ENCODE data around the gene OR6A2. TPM values are rescaled to one million over a fixed set of nuclear protein-coding genes. Genes with fewer than 3 reads are reported as not detected.

Gene OR6A2
- total and polyA plus RNA-seq, 10 of the 15 experiments (the other 5 are each of a cell fraction or from before 2014, with no cell fraction given) = 0.04 to 0.17 TPM; not detected in 8

DNA sequence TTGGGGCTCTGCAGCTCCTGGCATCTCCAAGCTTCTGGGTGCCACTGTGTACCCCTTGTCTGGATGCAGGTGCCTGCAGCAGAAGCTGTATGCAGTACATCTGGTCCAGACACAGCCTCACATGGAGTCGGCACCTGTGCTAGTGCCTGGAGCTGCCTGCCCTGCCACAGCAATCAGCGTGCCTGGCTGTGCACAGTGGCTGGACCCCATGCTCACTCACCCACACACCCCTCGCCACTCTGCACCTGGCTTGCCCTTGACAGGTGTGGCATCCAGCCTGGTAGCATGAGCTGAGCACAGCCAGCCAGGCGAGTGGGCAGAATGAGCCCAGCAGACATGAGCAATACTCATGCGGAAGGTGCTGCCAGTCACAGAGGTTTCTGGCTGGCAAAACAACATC is 19.5 kb upstream of the OR6A2 start:
- ChIA-PET SMC1A (ENCODE audit: uncharacterized antibody, unreplicated experiment) (no interaction called here), RAD21 (ENCODE audit: unreplicated experiment) (no interaction called here), CTCF (interaction anchor here (1.9 kb wide), 1 partner anchor 8 kb away, joined by 14 read pairs; no protein-coding TSS in a partner anchor), POLR2A (no interaction called here)
- Histone ChIP-seq H3K9me3 (replicated peaks; ENCODE audit: control insufficient read depth, insufficient read depth, low read length) (peaks cover 2% of the 10 kb centered on the region; the same call in 1 of the 3 replicates), H3K79me2 (ENCODE audit: control insufficient read depth, insufficient read depth, low read length) (no peaks in the 10 kb centered on the region), H3K27ac (ENCODE audit: control insufficient read depth, insufficient read depth) (no peak overlapping the region), H2AFZ (ENCODE audit: control insufficient read depth, low read depth, low read length) (no peak overlapping the region), H3K4me2 (ENCODE audit: control insufficient read depth, insufficient read depth) (no peak overlapping the region), H3K36me3 (ENCODE audit: control insufficient read depth in 2 of 2, insufficient read depth in 2 of 2, low read length in 1 of 2) (no peaks in the 10 kb centered on the region), H3K4me1 (ENCODE audit: control insufficient read depth, insufficient read depth, low read length) (no peaks in the 10 kb centered on the region), H4K20me1 (ENCODE audit: control insufficient read depth, insufficient read depth) (no peaks in the 10 kb centered on the region), H3K27me3 (replicated peaks in 1 of 2; ENCODE audit: control insufficient read depth in 2 of 2, insufficient read depth in 2 of 2, low read length in 1 of 2) (no peaks in the 10 kb centered on the region), H3K9ac (ENCODE audit: control insufficient read depth, insufficient read depth, low read length) (no peak overlapping the region), H3K4me3 (no peak overlapping the region)
- FAIRE-seq (no peak), DNase-seq (ENCODE audit: low read depth, low spot score) (no peak), ATAC-seq (no peak)
- 56% methylated on average over 5 of the region's 5 CpGs for WGBS (ENCODE audit: insufficient coverage, insufficient replicate concordance, low lambda C conversion rate, missing lambda C conversion rate)
- TF ChIP-seq NBN (IDR thresholded peaks at IDR 0.05) (no peak), RAD21 (IDR thresholded peaks at IDR 0.05; ENCODE audit: insufficient read depth, low read depth, low read length) (no peak), FOXK2 (IDR thresholded peaks at IDR 0.05) (no peak), CBX5 (IDR thresholded peaks at IDR 0.05; ENCODE audit: low read depth) (no peak), BRCA1 (IDR thresholded peaks at IDR 0.05; ENCODE audit: low read depth, low read length) (no peak)
- BruUV-seq (replicated peaks) = no TSS peak
- intact Hi-C loops (cut with micrococcal nuclease; ENCODE audit: unreplicated experiment) = no loop called here
- in situ Hi-C loops (cut with MboI) = loop anchor here (10.0 kb wide), 1 partner anchor 876 kb away; no protein-coding TSS in a partner anchor

- Histone ChIP-seq H4K20me1 (ENCODE audit: control insufficient read depth, insufficient read depth) (no peaks in the 10 kb centered on the region), H2AFZ (ENCODE audit: control insufficient read depth, low read depth, low read length) (no peak overlapping the region), H3K4me3 (no peak overlapping the region), H3K36me3 (ENCODE audit: control insufficient read depth in 2 of 2, insufficient read depth in 2 of 2, low read length in 1 of 2) (no peaks in the 10 kb centered on the region), H3K9ac (ENCODE audit: control insufficient read depth, insufficient read depth, low read length) (no peak overlapping the region), H3K27ac (ENCODE audit: control insufficient read depth, insufficient read depth) (no peak overlapping the region), H3K27me3 (replicated peaks in 1 of 2; ENCODE audit: control insufficient read depth in 2 of 2, insufficient read depth in 2 of 2, low read length in 1 of 2) (no peaks in the 10 kb centered on the region), H3K4me1 (ENCODE audit: control insufficient read depth, insufficient read depth, low read length) (no peaks in the 10 kb centered on the region), H3K4me2 (ENCODE audit: control insufficient read depth, insufficient read depth) (no peak overlapping the region), H3K79me2 (ENCODE audit: control insufficient read depth, insufficient read depth, low read length) (no peaks in the 10 kb centered on the region), H3K9me3 (replicated peaks; ENCODE audit: control insufficient read depth, insufficient read depth, low read length) (peaks cover 2% of the 10 kb centered on the region; the same call in 1 of the 3 replicates)
- RAD21 ChIA-PET (ENCODE audit: unreplicated experiment) = no interaction called here
- intact Hi-C loops (cut with micrococcal nuclease; ENCODE audit: unreplicated experiment) (no loop called here), in situ Hi-C loops (cut with MboI) (loop anchor here (10.0 kb wide), 1 partner anchor 877 kb away; no protein-coding TSS in a partner anchor)
- DNase-seq (ENCODE audit: low read depth, low spot score) (no peak), FAIRE-seq (no peak), ATAC-seq (no peak)
- SMC1A ChIA-PET (ENCODE audit: uncharacterized antibody, unreplicated experiment) = no interaction called here
- no TSS peak for BruUV-seq (replicated peaks)
- POLR2A ChIA-PET = no interaction called here
- CTCF ChIA-PET = interaction anchor here (0.6 to 1.1 kb wide), 2 partner anchors 111 to 144 kb away, joined by 3 read pairs; no protein-coding TSS in a partner anchor
- WGBS (ENCODE audit: insufficient coverage, insufficient replicate concordance, low lambda C conversion rate, missing lambda C conversion rate) = 0% methylated on average over 1 of the region's 1 CpG
- TF ChIP-seq ZNF24 (IDR thresholded peaks at IDR 0.05) (no peak), FOXK2 (IDR thresholded peaks at IDR 0.05) (no peak), SREBF1 (IDR thresholded peaks at IDR 0.05; ENCODE audit: low read length) (no peak), BRCA1 (IDR thresholded peaks at IDR 0.05; ENCODE audit: low read depth, low read length) (no peak), PML (IDR thresholded peaks at IDR 0.05; ENCODE audit: low read length) (no peak), PAX5 (IDR thresholded peaks at IDR 0.05; ENCODE audit: borderline replicate concordance, low read depth, low read length) (no peak), E4F1 (IDR thresholded peaks at IDR 0.05; ENCODE audit: borderline replicate concordance, partially characterized antibody) (no peak), TBL1XR1 (IDR thresholded peaks at IDR 0.05; ENCODE audit: low read depth, low read length) (no peak), ELK1 (IDR thresholded peaks at IDR 0.05; ENCODE audit: low read depth, low read length) (no peak), JUNB (IDR thresholded peaks at IDR 0.05) (no peak), ATF7 (IDR thresholded peaks at IDR 0.05; ENCODE audit: low read depth) (no peak), EZH2 (IDR thresholded peaks at IDR 0.05; ENCODE audit: borderline replicate concordance, control insufficient read depth, low read depth, low read length) (no peak), SREBF2 (IDR thresholded peaks at IDR 0.05; ENCODE audit: low read length) (no peak)
Observed at GRCh38 chr11:6817694-6818093, 18.2 kb upstream of the OR6A2 start.
